A673 (cell line): Measurements from ENCODE around the gene VWA1.

ENCODE experiments used
- EZH2 ChIP-seq: fragments of 200-600 bp; sonication (generic); IDR thresholded peaks from 2 replicates; pipeline ENCODE4 v1.6.1; 2017; ENCODE audit warnings: borderline replicate concordance, low read depth, mild to moderate bottlenecking, mixed read lengths, antibody characterized with exemption, low read length; ENCODE audit not compliant: poor library complexity, severe bottlenecking
- TF ChIP-seq, protein P1 (sequence below): fragments of 300-800, 200-600 bp; sonication (generic); conservative IDR thresholded peaks from 2 replicates; pipeline ENCODE4 v1.5.1; 2017; ENCODE audit warnings: low read depth, mild to moderate bottlenecking, antibody characterized with exemption, low read length, moderate library complexity, mixed read lengths

- TF ChIP-seq, protein P1, sequence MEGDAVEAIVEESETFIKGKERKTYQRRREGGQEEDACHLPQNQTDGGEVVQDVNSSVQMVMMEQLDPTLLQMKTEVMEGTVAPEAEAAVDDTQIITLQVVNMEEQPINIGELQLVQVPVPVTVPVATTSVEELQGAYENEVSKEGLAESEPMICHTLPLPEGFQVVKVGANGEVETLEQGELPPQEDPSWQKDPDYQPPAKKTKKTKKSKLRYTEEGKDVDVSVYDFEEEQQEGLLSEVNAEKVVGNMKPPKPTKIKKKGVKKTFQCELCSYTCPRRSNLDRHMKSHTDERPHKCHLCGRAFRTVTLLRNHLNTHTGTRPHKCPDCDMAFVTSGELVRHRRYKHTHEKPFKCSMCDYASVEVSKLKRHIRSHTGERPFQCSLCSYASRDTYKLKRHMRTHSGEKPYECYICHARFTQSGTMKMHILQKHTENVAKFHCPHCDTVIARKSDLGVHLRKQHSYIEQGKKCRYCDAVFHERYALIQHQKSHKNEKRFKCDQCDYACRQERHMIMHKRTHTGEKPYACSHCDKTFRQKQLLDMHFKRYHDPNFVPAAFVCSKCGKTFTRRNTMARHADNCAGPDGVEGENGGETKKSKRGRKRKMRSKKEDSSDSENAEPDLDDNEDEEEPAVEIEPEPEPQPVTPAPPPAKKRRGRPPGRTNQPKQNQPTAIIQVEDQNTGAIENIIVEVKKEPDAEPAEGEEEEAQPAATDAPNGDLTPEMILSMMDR: no peak
- no peak for TF ChIP-seq EZH2
Observed at GRCh38 chr1:1470626-1471388, 35.3 kb downstream of the VWA1 start.
